HL-60 (cell line): ENCODE measurements around the gene SEMA3D.

Experiments used
- DNase-seq, 2 experiments: peaks; one replicate each; pipeline ENCODE4 v3.0.0-alpha.2; 2010 to 2020; ENCODE audit warnings: low read depth in 1 of 2, low spot score in 1 of 2
- H3K27ac ChIP-seq: fragments of 250-450 bp; sonication (Bioruptor Pico); replicated peaks from 2 replicates; pipeline ENCODE4 v1.5.1; 2020; ENCODE audit warnings: mild to moderate bottlenecking, moderate library complexity
- H3K27me3 ChIP-seq: fragments of 250-450 bp; sonication (Bioruptor Pico); 2 replicates; pipeline ENCODE4 v1.5.1; 2021; ENCODE audit warnings: mild to moderate bottlenecking, moderate library complexity; ENCODE audit not compliant: insufficient read depth, poor library complexity, severe bottlenecking
- H3K4me3 ChIP-seq: replicated peaks from 2 replicates; pipeline ENCODE4 v1.5.1; 2011; ENCODE audit warnings: mild to moderate bottlenecking, control low read depth, low read length; ENCODE audit not compliant: insufficient read depth
- CTCF ChIP-seq: IDR thresholded peaks from one replicate; pipeline ENCODE4 v1.5.1; 2011; ENCODE audit warnings: low read length, control low read depth, inconsistent platforms; ENCODE audit not compliant: insufficient read depth
- GABPA ChIP-seq: IDR thresholded peaks from 2 replicates; pipeline ENCODE4 v1.6.1; 2012; ENCODE audit warnings: low read depth
- POLR2AphosphoS5 ChIP-seq: IDR thresholded peaks from 2 replicates; pipeline ENCODE4 v1.6.1; 2012; ENCODE audit warnings: low read depth
- SPI1 ChIP-seq: IDR thresholded peaks from 2 replicates; pipeline ENCODE4 v1.6.1; 2012; ENCODE audit warnings: low read depth, mild to moderate bottlenecking, borderline replicate concordance
- TF ChIP-seq, protein P1 (sequence below): IDR thresholded peaks from 2 replicates; pipeline ENCODE4 v1.6.1; 2012; ENCODE audit warnings: low read depth; ENCODE audit not compliant: insufficient replicate concordance

SEMA3D gene

DNA sequence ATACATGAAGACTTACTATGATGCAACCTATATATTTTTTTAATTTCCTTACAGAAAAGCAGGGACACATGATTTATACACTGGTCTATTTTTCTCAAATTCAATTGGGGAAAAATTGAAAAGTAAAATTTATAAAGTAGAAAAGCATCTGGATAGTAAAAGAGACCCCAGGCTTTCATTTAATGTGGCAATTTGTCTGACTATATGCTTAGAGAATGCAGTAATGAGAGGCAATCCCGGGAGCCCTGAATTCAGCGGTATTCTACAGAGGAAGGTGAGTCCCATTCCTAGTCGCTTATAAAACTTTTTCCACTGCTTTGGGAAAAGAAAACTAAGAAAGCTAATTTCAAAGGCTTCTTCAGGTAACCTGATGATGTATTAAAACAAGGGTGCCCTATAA, 167.1 kb downstream of the SEMA3D start:
- no peak for TF ChIP-seq POLR2AphosphoS5
- TF ChIP-seq, protein P1, sequence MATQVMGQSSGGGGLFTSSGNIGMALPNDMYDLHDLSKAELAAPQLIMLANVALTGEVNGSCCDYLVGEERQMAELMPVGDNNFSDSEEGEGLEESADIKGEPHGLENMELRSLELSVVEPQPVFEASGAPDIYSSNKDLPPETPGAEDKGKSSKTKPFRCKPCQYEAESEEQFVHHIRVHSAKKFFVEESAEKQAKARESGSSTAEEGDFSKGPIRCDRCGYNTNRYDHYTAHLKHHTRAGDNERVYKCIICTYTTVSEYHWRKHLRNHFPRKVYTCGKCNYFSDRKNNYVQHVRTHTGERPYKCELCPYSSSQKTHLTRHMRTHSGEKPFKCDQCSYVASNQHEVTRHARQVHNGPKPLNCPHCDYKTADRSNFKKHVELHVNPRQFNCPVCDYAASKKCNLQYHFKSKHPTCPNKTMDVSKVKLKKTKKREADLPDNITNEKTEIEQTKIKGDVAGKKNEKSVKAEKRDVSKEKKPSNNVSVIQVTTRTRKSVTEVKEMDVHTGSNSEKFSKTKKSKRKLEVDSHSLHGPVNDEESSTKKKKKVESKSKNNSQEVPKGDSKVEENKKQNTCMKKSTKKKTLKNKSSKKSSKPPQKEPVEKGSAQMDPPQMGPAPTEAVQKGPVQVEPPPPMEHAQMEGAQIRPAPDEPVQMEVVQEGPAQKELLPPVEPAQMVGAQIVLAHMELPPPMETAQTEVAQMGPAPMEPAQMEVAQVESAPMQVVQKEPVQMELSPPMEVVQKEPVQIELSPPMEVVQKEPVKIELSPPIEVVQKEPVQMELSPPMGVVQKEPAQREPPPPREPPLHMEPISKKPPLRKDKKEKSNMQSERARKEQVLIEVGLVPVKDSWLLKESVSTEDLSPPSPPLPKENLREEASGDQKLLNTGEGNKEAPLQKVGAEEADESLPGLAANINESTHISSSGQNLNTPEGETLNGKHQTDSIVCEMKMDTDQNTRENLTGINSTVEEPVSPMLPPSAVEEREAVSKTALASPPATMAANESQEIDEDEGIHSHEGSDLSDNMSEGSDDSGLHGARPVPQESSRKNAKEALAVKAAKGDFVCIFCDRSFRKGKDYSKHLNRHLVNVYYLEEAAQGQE: no peak
- TF ChIP-seq SPI1: no peak
- no peak for TF ChIP-seq GABPA
- TF ChIP-seq CTCF: no peak

GRCh38 chr7:85019176-85019575, 167.7 kb downstream of the SEMA3D start:
- DNase-seq: no peak
- peaks cover 3% of the 10 kb centered on the region for H3K27me3 ChIP-seq
- no peak overlapping the region for H3K27ac ChIP-seq
- no peak overlapping the region for H3K4me3 ChIP-seq
- no peak for TF ChIP-seq CTCF

More for the DNA sequence above, 167.1 kb downstream of the SEMA3D start:
- DNase-seq: no peak
- Histone ChIP-seq H3K27ac (no peak overlapping the region), H3K4me3 (no peak overlapping the region), H3K27me3 (peaks cover 3% of the 10 kb centered on the region)

- H3K27me3 ChIP-seq: peaks cover 3% of the 10 kb centered on the region
- TF ChIP-seq GABPA: no peak
- TF ChIP-seq, protein P1: no peak
- TF ChIP-seq CTCF: no peak
- TF ChIP-seq POLR2AphosphoS5: no peak
- TF ChIP-seq SPI1: no peak
- H3K27ac ChIP-seq: no peak overlapping the region
- no peak overlapping the region for H3K4me3 ChIP-seq
- no peak for DNase-seq
Measured at GRCh38 chr7:85018498-85018897, 168.4 kb downstream of the SEMA3D start.

GRCh38 chr7:85016286-85016685, 170.6 kb downstream of the SEMA3D start:
- TF ChIP-seq CTCF: no peak
- TF ChIP-seq, protein P1: no peak
- TF ChIP-seq POLR2AphosphoS5: no peak
- no peak for TF ChIP-seq SPI1
- TF ChIP-seq GABPA: no peak
- DNase-seq: no peak
- H3K4me3 ChIP-seq: no peak overlapping the region
- H3K27me3 ChIP-seq: peaks cover 3% of the 10 kb centered on the region
- H3K27ac ChIP-seq: no peak overlapping the region
